ENCODE results near the gene SLC17A1. TPM values are rescaled to one million over a fixed set of nuclear protein-coding genes. Genes with fewer than 3 reads are reported as not detected.
A peak's percentile ranks its signal among the peaks of the same experiment; 100 is the strongest.

Gene SLC17A1
- total RNA-seq, 2 experiments from 2014 or later: not detected

DNA sequence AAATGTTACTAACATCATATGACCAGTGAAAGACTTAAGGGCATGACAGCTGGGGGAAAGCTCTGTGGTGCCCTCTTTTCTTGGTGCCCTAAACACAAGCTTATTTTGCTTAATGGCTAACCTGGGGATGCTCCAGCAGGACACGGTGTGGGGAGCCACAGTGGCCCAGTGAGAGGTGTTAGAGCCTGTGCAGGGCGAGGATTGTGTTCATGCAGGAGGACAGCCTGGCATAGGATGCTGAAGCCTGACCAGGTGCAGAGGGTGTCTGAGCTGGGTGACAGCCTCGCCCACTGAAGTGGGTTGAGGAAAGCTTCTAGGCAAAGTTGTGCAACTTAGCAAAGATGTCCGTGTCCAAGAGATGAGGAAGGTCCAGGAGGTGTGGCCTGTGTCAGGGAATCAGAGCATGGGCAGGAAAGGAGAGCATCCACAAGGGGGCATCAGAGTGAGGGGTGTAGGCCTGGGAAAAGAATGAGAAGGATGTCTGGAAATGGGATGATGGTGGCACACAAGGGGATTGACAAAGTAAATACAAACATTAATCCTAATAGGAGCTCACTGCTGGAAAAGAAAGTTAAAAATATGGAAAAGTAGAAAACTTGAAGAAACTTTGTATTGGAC is 43.4 kb downstream of the SLC17A1 start:
- no peaks in the 10 kb centered on the region for H3K36me3 Mint-ChIP-seq (ENCODE audit: low read depth)
- TF ChIP-seq, protein P1, sequence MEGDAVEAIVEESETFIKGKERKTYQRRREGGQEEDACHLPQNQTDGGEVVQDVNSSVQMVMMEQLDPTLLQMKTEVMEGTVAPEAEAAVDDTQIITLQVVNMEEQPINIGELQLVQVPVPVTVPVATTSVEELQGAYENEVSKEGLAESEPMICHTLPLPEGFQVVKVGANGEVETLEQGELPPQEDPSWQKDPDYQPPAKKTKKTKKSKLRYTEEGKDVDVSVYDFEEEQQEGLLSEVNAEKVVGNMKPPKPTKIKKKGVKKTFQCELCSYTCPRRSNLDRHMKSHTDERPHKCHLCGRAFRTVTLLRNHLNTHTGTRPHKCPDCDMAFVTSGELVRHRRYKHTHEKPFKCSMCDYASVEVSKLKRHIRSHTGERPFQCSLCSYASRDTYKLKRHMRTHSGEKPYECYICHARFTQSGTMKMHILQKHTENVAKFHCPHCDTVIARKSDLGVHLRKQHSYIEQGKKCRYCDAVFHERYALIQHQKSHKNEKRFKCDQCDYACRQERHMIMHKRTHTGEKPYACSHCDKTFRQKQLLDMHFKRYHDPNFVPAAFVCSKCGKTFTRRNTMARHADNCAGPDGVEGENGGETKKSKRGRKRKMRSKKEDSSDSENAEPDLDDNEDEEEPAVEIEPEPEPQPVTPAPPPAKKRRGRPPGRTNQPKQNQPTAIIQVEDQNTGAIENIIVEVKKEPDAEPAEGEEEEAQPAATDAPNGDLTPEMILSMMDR (IDR thresholded peaks at IDR 0.05): peak; percentile 39
- no peaks in the 10 kb centered on the region for H3K36me3 ChIP-seq (ENCODE audit: insufficient read depth, low read length)
- ChIA-PET POLR2A (no interaction called here), CTCF (interaction anchor here (1.0 kb wide), 1 partner anchor 11 kb away, joined by 3 read pairs; no protein-coding TSS in a partner anchor)
- H3K4me1 ChIP-seq (ENCODE audit: insufficient read depth, low read length): no peaks in the 10 kb centered on the region
- no peaks in the 10 kb centered on the region for H3K27me3 Mint-ChIP-seq
- no peaks in the 10 kb centered on the region for H3K4me1 Mint-ChIP-seq (ENCODE audit: low read depth)
- peak in 13 of 14 experiments; percentile 2 to 68 (median 23) for DNase-seq
- no peak overlapping the region for H3K27ac ChIP-seq (ENCODE audit: low read depth in 1 of 2, low read length in 2 of 2)
- no peaks in the 10 kb centered on the region for H3K9me3 Mint-ChIP-seq
- peak; percentile 48 for ATAC-seq (ENCODE audit: poor library complexity)
- H3K9me3 ChIP-seq (ENCODE audit: control insufficient read depth in 1 of 2, insufficient read depth in 1 of 2, low read length in 2 of 2): no peaks in the 10 kb centered on the region
- H3K27me3 ChIP-seq (ENCODE audit: control insufficient read depth in 1 of 2, insufficient read depth in 2 of 2, low read length in 2 of 2): no peaks in the 10 kb centered on the region
- no peak overlapping the region for H3K4me3 ChIP-seq (ENCODE audit: low read length)
- intact Hi-C loops (cut with DNase I, micrococcal nuclease): loop anchor here (1.0 to 2.0 kb wide), 3 partner anchors 154 to 204 kb away; no protein-coding TSS in a partner anchor
- no peak overlapping the region for H3K4me3 Mint-ChIP-seq
- no peak overlapping the region for H3K27ac Mint-ChIP-seq

DNA sequence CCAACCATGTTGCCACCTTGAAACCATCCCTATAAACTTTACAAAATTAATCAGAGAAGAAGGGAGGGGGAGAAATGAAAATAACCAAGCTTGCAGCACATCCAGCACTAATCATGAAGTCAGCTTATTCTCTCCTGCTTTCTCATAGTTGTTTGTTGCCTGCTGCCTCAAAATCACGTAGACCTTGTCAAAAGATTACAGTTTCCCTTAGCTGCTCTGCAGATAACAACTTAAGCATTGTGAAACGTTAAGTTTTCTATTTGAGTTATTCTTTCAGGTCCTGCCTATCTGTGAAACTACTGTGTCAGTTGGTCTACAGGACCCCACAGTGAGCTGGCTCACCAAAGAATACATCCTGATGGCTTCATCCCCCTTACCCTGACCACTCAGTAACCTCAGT is 44.4 kb downstream of the SLC17A1 start:
- Histone ChIP-seq H3K4me3 (ENCODE audit: low read length) (no peak overlapping the region), H3K27me3 (ENCODE audit: control insufficient read depth in 1 of 2, insufficient read depth in 2 of 2, low read length in 2 of 2) (no peaks in the 10 kb centered on the region), H3K9me3 (ENCODE audit: control insufficient read depth in 1 of 2, insufficient read depth in 1 of 2, low read length in 2 of 2) (no peaks in the 10 kb centered on the region), H3K36me3 (ENCODE audit: insufficient read depth, low read length) (no peaks in the 10 kb centered on the region), H3K27ac (ENCODE audit: low read depth in 1 of 2, low read length in 2 of 2) (no peak overlapping the region), H3K4me1 (ENCODE audit: insufficient read depth, low read length) (no peaks in the 10 kb centered on the region)
- no peak for ATAC-seq (ENCODE audit: poor library complexity)
- POLR2A ChIA-PET: no interaction called here
- no peak overlapping the region for H3K4me3 Mint-ChIP-seq
- no peaks in the 10 kb centered on the region for H3K9me3 Mint-ChIP-seq
- no peak for DNase-seq
- CTCF ChIA-PET: interaction anchor here (0.6 kb wide), 1 partner anchor 69 kb away, joined by 3 read pairs; no protein-coding TSS in a partner anchor
- TF ChIP-seq, protein P1 (IDR thresholded peaks at IDR 0.05): no peak
- no peaks in the 10 kb centered on the region for H3K4me1 Mint-ChIP-seq (ENCODE audit: low read depth)
- H3K36me3 Mint-ChIP-seq (ENCODE audit: low read depth): no peaks in the 10 kb centered on the region
- H3K27me3 Mint-ChIP-seq: no peaks in the 10 kb centered on the region
- intact Hi-C loops (cut with DNase I, micrococcal nuclease): loop anchor here in 1 of 2 experiments (2.0 kb wide), 1 partner anchor 207 kb away; no protein-coding TSS in a partner anchor
- H3K27ac Mint-ChIP-seq: no peak overlapping the region

DNA sequence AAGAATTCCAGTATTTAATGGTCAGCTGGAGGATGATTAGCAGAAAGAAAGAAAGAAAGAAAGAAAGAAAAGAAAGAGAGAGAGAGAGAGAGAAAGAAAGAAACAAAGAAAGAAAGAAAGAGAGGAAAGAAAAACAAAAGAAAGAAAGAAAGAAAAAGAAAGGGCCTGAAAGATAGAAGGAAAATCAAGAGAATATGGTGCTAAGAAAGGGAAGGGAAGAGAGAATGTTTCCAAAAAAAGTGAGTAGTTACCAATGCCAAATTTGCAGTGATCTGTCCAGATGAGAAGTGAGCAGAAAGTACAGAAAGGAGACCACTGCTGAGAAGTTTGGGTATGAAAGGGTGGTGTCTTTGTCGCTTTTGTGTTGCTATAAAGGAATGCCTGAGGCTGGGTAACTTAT is 50.7 kb downstream of the SLC17A1 start:
- CTCF ChIA-PET: no interaction called here
- Histone ChIP-seq H3K36me3 (ENCODE audit: insufficient read depth, low read length) (no peaks in the 10 kb centered on the region), H3K4me1 (ENCODE audit: insufficient read depth, low read length) (no peaks in the 10 kb centered on the region), H3K9me3 (ENCODE audit: control insufficient read depth in 1 of 2, insufficient read depth in 1 of 2, low read length in 2 of 2) (no peaks in the 10 kb centered on the region), H3K27me3 (ENCODE audit: control insufficient read depth in 1 of 2, insufficient read depth in 2 of 2, low read length in 2 of 2) (no peaks in the 10 kb centered on the region), H3K27ac (ENCODE audit: low read depth in 1 of 2, low read length in 2 of 2) (no peak overlapping the region), H3K4me3 (ENCODE audit: low read length) (no peak overlapping the region)
- Mint-ChIP-seq H3K9me3 (no peaks in the 10 kb centered on the region), H3K27me3 (peaks cover 9% of the 10 kb centered on the region), H3K4me1 (ENCODE audit: low read depth) (no peaks in the 10 kb centered on the region), H3K36me3 (ENCODE audit: low read depth) (no peaks in the 10 kb centered on the region), H3K27ac (no peak overlapping the region), H3K4me3 (no peak overlapping the region)
- intact Hi-C loops (cut with DNase I, micrococcal nuclease): no loop called here
- POLR2A ChIA-PET: no interaction called here
- ATAC-seq (ENCODE audit: poor library complexity) (no peak), DNase-seq (no peak)
- TF ChIP-seq, protein P1 (IDR thresholded peaks at IDR 0.05): no peak
